Stimulated activated CD8-positive, alpha-beta memory T cell treated with anti-CD3 and anti-CD28 coated beads, Interleukin-15, amount 100 ng/mL, for 24 hours (primary cell): Measurements from ENCODE around the gene ABTB2.
A peak's percentile ranks its signal among the peaks of the same experiment; 100 is the strongest.
"Not testable (repeated sequence)": the region's sequence is repeated elsewhere in the genome, so short reads cannot be mapped to it uniquely, and the experiment has no call there.

Experiments
- DNase-seq: peaks from one replicate; pipeline ENCODE4 v3.0.0-alpha.2; 2020; ENCODE audit warnings: low read depth

The ABTB2 gene

DNA sequence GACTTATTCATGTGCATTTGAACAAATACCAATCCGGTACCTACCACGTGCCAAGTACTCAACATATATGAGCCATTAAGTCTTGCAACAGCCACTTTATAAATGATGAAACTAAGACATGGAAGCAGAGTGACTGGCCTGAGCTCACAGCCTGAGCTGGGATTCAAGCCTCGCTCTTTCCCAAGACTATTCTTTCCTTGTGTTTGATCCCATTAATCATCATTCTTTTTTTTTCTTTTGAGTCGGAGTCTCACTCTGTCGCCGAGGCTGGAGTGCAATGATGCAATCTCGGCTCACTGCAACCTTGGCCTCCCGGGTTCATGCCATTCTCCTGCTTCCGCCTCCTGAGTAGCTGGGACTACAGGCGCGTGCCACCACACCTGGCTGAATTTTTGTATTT, 119.3 kb downstream of the ABTB2 start:
- no peak for DNase-seq

DNA sequence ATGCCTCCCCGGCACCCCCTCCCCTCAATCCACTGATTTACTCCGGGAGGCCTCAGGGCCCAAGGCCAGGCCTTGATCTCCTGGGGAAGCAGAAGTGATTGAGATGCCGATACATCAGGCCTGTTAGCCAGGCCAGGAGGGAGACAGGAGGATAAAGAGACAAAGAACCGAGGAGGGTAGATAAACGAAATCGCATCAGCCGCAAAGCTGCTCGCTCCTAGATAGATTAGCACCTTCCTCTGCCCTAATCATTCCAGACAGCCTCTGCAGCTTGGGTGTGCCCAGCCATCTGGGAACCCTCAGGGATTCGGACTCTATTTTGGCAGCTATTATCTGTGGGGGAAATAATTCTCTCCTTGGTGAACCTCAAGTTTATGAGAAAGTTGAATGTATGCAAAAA, 121.2 kb downstream of the ABTB2 start:
- DNase-seq: no peak

DNA sequence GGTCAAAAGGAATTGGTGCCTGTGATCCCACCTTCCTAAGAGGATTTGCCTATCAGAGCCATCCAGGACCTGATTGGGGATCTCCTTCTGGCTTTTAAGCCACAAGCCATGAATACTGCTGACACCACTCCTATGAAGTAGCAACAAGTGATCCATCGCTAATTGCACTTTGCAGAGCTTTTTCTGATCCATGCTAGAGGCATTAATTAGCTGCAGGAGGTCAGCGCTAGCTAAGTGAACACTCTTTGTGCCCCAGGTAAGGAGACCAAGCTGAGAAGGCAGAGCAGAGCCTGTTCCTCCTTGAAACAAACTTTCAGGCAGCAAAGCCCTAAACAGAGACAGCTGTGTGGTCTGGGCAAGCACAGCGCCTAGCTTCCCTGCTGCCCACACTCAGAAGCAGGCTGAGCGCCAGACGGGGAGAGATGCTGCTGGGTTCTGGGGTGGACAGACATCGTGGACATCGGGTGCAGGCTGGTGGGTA, 122.2 kb downstream of the ABTB2 start:
- no peak for DNase-seq

DNA sequence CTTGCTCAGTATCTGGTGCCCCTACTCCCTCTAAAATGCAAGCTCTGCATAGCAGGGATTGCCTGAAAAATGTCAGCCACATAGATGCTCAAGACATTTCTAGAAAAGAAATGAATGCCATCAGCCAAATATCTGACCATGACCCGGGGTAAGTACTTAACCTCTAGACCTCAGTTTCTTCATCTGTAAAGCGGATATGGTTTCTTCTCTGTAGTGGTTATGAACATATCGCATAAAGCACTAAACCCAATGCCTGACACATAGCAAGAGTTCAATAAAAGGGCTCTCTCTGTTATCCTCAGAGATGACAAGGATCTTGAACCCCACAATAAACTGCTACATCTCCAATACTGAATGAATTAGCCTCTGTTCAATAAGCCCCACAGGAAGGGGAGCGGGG, 122.6 kb downstream of the ABTB2 start:
- DNase-seq: no peak

DNA sequence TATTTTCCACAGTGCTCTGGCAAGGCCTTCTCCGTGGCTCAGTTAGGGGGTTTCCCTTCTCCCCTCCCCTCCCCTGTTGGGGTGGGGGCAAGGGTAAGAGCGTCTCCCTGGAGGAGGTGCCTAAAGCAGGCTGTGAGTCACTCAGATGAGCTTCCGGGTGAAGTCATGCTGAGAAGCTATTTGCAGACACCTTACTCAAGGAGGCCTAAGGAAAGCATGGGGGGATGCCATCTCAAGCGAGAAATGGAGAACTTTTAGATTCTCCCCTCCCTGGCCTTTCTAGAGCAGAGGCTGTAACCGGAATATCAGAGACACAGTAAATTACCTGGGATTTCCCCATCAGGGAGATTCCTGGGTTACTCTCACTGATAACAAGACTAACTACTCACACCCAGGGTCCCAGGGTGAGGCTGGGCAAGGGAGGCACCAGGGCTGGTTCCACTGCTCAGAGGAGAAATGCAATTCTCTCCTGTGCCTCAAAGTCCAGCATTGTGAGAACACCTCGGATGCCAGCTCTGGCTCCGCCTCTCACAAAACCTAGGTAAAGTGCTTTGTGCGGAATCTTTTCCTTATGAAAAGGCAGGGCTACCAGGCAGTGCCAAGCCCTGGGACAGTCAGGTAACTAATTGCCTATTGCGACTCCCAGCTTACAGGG, 123.6 kb downstream of the ABTB2 start:
- DNase-seq: peak; percentile 34

DNA sequence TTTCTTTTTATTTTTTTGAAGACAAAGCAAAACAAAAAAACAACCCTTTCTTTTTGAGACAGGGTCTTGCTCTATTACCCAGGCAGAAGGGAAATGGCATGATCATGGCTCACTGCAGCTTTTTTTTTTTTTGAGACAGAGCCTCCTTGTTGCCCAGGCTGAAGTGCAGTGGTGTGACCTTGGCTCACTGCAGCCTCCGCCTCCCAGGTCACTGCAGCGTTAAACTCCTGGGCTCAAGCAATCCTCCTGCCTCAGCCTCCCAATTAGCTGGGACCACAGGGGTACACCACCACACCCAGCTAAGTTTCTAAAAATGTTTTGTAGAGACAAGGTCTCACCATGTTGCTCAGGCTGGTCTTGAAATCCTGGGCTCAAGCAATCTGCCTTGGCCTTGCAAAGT, 124.6 kb downstream of the ABTB2 start:
- DNase-seq: no peak

DNA sequence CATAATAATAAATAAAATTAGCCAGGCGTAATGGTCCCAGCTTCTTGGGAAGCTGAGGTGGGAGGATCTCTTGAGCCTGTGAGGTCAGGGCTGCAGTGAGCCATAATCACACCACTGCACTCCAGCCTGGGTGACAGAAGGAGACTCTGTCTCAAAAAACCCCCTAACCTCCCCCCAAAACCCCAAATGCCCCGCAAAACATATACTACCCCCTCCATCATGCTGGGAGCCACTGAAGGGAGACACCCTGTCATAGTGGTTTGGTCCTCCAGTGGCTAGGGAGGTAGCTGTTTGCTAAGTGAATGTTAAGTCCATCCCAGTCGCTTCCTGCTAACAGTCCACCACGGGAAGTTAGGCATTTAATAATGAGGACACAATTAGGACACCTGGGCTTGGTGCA, 125.0 kb downstream of the ABTB2 start:
- no peak for DNase-seq

DNA sequence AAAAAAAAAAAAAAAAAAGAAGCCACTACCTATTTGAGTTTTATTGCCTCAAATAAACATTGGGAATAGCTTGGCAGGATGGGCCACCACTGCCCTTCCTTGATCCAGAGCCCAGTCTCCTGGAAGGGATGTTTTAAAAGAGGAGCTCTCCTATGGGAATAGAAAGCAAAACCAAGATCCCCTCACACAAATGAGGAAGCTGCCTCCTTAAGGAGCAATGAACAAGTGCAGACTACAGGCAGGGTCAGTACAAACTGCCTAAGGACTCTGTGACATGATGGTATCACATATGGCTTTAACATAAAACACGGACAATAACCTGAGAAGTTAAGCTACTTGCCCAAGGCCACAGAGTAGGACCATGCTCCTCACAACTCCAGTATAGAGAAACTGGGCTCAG, 131.6 kb downstream of the ABTB2 start:
- DNase-seq: no peak

DNA sequence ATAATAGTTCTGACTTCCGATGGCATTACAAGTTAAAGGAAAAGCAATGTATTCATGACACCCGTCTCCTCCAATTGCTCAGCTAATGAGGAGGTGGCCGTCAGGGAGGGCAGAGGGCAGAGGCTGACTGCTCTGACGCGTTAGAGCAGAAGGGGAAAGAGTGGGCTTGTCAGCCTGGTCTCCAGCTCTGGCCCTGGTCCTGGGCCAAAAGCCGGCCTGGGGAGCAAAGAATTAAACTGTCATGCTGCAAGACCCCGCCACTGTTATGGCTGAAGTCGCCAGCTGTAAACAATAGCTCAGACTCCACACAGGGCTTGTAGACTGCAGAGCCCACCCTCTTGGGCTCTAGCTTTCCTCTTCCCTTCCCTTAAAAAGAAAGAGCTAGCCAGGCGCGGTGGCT, 132.7 kb downstream of the ABTB2 start:
- no peak for DNase-seq

DNA sequence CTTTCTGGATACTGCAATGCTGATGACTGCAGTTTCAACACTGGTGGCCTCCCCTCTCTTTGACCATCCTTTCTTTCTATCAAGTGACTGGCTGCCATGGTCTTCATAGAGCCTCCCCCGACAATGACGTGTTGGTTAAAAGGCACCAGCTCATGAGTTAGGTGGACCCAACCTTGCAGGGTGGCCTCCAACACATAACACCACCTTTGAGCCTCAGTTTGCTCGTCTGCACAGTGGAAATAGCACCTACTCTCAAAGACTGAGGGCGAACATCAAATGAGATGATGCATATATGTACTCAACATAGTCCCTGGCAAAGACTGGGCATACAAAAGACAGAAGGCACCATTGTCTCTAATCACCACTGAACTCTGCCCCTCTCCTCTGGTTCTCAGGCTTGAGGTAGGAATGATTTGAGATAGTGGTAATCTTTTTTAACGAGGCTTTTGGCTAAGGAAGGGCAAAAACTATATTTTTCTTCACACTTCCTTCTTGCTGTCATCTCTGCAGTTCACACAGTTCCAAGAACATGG, 133.3 kb downstream of the ABTB2 start:
- no peak for DNase-seq

DNA sequence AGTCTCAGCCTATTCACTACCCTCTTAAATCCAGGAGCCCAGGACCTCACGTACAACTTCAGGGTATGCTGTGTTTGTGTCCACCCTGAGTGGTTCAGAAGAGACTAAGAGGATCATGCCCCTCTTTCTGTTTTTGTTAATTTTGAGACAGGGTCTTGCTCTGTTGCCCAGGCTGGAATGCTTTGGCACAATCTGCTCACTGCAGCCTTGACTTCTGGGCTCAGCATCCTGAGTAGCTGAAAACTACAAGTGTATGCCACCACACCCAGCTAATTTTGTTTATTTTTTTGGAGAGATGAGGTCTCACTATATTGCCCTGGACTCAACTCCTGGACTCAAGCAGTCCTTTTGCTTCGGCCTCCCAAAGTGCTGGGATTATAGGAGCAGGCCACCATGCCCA, 133.9 kb downstream of the ABTB2 start:
- no peak for DNase-seq

DNA sequence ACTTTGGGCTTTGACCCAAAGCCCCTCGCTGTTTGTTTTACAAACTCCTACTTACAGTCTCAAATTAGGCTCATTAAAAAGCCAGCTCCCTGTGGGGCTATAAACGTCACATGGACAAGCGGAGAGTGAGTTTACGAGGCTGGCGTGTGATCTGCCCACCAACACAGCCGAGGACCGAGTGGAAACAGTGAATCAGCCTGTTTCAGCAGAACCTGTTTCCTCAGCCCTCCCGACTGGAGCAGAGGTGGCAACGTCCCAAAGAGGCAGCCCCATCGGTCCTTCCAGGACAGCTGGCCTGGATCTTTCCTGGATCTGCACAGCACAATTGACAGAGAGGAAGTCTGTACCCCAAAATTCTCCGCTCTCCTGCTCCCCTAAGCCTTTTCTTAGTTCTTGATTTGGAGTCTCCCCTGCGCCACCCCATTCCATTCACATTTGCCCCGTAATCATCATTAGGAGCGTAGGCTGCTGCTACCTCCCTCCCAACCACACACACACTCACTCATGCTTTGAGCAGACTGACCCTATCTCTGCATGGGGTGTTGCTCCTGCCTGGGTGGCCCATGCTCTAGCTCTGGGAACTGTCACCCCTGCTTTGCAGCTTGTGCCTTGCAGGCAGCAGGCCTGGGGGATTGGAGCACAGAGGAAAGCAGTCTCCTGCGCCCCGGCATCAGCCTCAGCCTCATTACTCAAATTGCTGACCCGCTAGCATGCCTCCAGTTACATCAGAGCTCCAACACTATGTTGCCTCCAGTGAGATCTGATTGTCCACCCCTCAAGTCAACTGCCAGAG, 134.6 kb downstream of the ABTB2 start:
- DNase-seq: no peak

DNA sequence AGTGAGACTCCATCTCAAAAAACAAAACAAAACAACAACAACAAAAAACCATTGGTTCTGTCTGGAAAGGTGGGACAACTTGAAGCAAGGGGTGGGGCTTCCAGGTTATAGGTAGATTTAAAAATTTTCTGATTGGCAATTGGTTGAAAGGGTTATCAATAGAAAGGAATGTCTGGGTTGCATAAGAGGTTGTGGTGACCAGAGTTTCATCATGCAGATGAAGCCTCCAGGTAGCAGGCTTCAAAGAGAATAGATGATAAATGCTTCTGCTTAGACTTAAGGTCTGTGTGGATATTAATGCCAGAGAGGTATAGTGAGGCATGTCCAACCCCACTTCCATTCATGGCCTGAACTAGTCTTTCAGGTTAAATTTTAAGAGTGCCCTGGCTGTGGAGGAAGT, 135.8 kb downstream of the ABTB2 start:
- DNase-seq: no peak

DNA sequence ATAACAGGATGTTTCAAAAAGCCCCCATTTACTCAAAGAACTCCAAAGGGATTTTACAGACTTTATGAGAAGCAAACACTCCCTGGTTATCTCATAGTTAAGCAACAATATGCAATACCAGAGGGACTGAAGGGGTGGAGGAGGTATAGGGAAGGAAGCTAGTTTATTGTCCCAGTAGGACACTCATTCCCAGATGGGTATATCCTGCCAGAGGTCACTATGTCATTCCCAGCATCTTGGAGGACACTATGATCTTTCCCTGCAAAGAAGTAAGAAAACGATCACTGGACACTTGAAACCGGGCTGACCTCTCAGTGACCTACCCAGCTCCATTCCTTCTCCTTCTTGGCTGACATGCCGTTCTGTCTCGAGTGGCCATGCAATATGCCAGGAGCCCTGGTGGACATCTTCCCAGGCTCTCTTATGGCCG, 137.9 kb downstream of the ABTB2 start:
- DNase-seq: no peak

DNA sequence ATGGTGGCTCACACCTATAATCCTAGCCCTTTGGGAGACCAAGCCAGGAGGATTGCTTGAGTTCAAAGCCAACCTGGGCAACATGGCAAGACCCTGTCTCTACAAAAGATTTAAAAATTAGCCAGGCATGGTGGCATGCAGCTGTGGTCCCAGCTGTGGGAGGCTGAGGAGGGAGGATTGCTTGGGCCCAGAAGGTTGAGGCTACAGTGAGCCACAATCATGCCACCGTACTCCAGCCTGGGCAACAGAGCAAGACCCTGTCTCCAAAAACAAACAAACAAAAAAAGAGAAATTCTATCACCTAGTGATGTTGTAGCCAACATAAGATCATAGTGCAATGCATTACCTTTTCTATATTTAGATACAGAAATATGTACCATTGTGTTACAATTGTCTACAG, 138.5 kb downstream of the ABTB2 start:
- no peak for DNase-seq

DNA sequence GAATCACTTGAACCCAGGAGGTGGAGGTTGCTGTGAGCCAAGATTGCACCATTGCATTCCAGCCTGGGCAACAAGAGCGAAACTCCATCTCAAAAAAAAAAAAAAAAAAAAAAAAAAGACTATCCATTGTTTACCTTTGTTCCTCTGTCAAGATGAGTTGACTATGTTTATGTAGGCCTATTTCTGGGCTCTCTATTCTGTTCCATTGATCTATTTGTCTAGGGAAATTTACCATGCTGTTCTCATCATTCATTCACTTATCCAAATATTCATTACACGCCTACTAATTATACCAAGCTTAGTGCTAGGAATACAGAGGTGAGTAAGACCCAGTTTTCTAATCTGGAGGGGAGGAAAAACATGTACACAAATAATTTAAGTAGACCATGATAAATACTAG, 139.1 kb downstream of the ABTB2 start:
- DNase-seq: not testable (repeated sequence)

DNA sequence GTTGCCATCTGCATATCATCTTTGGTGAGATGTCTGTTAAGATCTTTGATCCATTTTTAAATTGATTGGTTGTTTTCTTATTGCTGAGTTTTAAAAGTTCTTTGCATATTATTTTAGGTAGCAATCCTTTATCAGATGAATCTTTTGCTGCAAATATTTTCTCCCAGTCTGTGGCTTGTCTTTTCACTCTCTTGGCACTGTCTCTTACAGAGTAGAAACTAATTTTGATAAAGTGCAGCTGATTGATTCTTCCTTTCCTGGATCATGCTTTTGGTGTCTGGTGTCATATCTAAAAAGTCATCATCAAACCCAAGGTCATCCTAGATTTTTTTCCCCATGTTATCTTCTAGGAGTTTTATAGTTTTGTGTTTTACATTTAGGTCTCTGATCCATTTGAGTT, 139.7 kb downstream of the ABTB2 start:
- DNase-seq: no peak

DNA sequence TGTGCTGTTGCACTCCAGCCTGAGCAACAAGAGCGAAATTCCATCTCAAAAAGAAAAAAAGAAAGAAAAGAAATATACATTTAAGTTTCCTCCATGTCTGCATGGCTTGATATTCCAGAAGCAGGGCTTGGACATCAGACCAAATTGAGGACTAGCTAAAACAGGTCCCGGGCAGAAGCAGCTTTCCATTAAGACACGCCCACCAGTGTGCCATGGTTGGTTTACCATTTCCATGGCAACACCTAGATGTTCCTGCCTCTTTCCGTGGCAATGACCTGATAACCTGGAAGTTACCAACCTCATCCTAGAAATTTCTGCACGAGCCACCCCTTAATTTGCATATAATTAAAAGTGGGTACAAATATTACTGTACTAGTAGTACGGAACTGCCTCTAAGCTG, 141.1 kb downstream of the ABTB2 start:
- DNase-seq: no peak

DNA sequence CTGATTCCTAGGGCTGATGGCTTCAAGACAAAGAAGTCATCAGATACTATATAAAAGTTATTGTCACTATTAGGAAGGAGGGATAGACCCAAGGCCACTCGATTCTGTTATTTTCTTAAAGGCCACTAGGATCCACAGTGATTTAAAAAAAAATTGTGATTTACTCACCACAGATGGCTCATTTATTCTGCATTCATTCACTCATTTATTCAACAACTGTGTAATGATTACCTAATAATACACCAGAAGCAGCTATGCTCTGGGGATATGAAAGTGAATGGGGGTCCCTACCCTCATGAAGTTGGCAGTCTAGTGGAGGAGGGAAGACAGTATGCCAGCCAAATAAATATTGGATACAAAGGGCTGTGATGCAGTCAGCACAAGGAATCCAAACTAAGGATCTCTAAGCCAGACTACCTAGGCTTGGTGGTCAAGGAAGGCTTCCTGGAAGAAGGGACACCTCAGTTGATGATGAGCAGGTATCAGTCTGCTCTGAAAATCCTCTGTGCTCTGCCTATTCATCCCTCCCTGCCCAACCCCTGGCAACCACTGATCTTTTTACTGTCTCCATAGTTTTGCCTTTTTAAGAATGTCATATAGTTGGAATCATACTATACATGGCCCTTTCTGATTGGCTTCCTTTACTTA, 141.9 kb downstream of the ABTB2 start:
- no peak for DNase-seq

DNA sequence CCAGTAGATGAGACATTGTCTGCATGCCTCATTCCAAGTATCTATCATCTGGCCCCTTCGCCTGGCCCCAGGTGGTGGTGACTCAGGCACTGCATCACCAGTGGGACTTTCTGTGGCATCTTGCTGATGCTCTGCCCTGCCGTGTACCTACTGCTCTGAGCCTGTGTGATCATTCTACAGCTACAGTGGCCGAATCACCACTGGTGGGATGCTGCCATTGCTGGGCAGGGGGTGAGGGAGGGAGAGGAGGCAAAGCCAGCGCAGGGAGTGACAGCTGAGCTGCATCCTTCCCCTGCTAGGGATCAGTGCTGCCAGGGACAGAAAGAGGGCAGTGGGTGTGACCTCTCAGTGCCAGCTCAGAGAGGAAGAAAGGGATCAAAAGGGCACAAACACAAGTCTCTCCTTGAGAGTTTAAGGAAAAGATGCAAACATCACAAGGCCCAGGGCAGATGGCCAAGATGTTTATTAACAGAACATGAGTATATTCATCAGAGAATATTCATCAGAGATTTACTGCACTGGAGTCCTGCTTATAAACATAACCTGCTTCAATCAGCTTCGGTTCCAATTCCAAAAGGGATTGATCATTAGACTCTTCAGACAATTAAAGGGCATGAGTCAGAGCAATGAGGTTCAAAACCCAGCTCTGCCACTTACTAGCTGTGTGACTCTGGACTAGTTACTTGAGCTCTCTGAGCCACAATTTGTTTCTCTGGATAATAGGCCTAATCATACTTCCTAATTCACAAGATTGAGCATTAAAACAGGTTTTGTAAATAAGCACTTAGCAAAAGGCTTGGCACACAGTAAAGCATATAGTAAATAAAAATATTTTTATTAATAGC, 142.6 kb downstream of the ABTB2 start:
- DNase-seq: peak; percentile 41

DNA sequence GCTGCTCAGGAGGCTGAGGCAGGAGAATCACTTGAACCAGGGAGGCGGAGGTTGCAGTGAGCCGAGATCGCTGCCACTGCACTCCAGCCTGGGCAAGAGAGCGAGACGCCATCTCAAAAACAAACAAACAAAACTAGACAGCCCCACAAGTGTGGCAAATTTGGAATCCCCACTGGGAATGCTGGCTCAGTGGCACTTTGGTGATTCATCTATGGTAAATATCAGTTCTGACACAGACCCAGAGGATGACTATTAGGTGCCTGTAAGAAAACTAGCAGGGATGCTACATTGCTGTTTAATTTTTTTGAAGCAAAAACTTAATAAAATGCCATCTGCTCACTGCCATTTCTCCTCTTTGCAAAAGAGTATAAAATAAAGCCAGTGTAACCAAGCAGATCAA, 144.4 kb downstream of the ABTB2 start:
- DNase-seq: no peak

DNA sequence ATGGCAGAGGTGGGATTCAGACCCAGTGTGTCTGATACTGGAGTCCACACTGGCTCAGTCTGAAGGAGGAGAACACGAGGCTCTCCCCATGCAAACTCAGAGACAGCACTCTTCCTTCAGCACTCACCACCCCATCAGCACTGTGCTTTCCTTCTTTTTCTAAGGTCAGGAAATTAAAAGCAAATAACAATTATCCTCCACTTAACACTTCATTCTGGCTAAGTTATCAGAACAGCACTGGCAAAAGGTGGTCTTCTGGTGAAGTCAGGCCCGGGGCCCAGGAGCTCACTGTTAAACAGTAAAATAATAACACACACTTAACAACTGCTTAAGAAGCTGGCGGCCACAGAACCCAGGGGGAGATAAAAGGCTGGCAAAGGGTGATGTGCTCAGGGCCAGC, 145.2 kb downstream of the ABTB2 start:
- DNase-seq: no peak
